Activated naive CD4-positive, alpha-beta T cell treated with anti-CD3 and anti-CD28 coated beads, Interleukin-2, amount 50 U/mL, for 24 hours (primary cell): ENCODE data around the gene CERS5.
"Not testable (repeated sequence)": the region's sequence is repeated elsewhere in the genome, so short reads cannot be mapped to it uniquely, and the experiment has no call there.

Source experiments
- H3K27ac Mint-ChIP-seq: one replicate; pipeline ENCODE4 v1.8.0; 2021; ENCODE audit warnings: mild to moderate bottlenecking, mixed read lengths
- H3K27me3 Mint-ChIP-seq: one replicate; pipeline ENCODE4 v1.8.0; 2021; ENCODE audit warnings: mixed read lengths
- H3K36me3 Mint-ChIP-seq: one replicate; pipeline ENCODE4 v1.8.0; 2021; ENCODE audit warnings: mixed read lengths
- H3K4me1 Mint-ChIP-seq: one replicate; pipeline ENCODE4 v1.8.0; 2021; ENCODE audit warnings: mixed read lengths
- H3K4me3 Mint-ChIP-seq: one replicate; pipeline ENCODE4 v1.8.0; 2021; ENCODE audit warnings: mild to moderate bottlenecking, mixed read lengths
- H3K9me3 Mint-ChIP-seq: one replicate; pipeline ENCODE4 v1.8.0; 2021; ENCODE audit warnings: mixed read lengths

Gene CERS5

DNA sequence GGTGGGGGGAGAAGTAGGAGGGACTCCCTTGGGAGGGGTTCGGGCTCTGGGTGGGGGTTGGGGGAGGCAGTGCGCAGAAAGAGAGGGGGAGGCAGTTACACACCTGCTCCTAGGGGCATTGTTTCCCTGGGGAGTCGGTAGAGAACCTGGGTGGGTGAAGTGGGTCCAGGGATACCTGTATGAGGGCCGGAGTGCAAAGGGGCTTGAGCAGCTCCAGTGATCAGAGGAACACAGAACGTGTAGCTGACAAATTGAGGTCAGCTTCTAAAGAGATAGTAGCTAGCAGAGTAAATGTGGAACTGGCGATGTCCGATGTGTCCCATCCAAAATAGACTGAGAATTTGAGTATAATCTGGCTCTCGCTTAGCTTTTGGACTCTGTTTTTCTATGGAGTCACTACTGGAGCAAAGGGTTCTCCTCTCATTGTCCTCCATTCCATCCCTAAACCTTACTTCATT is 81.5 kb downstream of the CERS5 start:
- H3K27me3 Mint-ChIP-seq, result no peaks in the 10 kb centered on the region
- peak overlapping the region; percentile 53 for H3K27ac Mint-ChIP-seq
- H3K4me3 Mint-ChIP-seq, result peak overlapping the region; percentile 88
- no peaks in the 10 kb centered on the region for H3K36me3 Mint-ChIP-seq
- no peaks in the 10 kb centered on the region for H3K9me3 Mint-ChIP-seq
- H3K4me1 Mint-ChIP-seq, result peaks cover 43% of the 10 kb centered on the region

DNA sequence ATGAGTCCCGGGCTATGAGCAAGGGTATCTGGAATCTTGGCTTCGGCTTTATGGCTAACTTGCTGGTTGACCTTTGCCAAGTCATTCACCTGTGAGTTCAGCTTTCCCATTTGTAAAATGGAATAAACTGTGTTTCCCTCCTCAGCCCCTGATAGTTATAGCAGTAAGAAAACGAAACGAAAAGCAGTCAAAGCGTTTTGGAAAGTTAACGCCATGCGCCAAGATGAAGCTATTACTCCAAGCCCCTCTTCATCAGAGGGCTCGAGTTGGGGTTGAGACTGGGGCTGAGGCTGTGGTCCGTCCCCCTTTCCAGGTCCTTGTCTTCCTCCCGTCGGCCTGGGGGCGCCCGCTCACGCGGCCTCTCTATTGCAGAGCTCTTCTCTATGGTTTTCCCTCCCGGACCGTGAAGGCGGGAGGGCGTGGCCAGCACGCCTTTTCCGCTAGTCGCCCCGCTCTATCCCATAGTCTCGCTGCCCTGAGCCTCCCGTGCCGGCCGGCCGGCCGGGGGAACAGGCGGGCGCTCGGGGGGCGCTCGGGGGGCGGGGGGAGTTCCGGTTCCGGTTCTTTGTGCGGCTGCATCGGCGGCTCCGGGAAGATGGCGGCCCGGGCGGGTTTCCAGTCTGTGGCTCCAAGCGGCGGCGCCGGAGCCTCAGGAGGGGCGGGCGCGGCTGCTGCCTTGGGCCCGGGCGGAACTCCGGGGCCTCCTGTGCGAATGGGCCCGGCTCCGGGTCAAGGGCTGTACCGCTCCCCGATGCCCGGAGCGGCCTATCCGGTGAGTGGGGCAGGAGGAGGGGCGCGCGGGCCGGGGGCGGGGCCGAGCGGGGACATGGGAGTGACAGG is 82.2 kb downstream of the CERS5 start, which contains the start of gene SMARCD1:
SMARCD1 (plus strand) TSS at position 568 of the 840 bp plus-strand sequence; CDS start at position 596, 28 bp downstream.
- Mint-ChIP-seq H3K9me3 (no peaks in the 10 kb centered on the region), H3K27me3 (no peaks in the 10 kb centered on the region), H3K36me3 (no peaks in the 10 kb centered on the region), H3K27ac (peak within 1 kb of the TSS; percentile 95), H3K4me1 (peaks cover 43% of the 10 kb centered on the region), H3K4me3 (peak within 1 kb of the TSS; percentile 93)

DNA sequence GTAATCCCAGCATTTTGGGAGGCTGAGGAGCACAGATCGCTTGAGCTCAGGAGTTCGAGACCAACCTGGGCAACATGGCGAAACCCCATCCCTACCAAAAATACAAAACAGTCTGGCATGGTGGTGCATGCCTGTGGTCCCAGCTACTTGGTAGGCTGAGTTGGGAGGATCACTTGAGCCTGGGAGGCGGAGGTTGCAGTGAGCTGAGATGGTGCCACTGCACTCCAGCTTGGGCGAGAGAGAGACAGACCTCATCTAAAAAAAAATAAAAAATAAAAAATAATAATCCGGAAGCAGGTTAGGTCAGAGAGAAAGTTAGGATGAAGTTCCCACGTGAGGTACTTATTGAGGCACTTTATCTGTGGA is 82.8 kb downstream of the CERS5 start:
- Mint-ChIP-seq H3K4me3 (peak overlapping the region; percentile 93), H3K4me1 (peaks cover 43% of the 10 kb centered on the region), H3K27ac (peak overlapping the region; percentile 95)
- not testable (repeated sequence) for H3K9me3 Mint-ChIP-seq, H3K36me3 Mint-ChIP-seq, H3K27me3 Mint-ChIP-seq

DNA sequence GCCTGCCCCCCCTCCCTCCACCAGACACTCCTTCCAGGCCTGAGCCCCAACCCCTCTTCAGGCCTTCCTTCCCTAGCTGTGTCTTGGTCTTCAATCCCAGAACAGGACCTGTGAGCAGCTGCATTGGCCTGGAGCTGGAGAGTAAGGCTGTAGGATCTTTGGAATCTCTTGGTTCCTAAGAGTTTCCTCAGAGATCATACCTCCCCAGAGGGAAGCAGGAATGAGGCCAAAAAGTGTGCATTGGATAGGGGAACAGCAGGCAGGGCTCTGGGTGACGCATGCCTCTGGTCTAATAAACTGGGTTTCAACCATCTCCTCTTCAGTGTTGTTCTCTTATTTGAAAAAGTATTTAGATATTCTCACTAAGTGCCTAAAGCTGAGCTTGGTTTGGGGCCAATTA is 83.9 kb downstream of the CERS5 start:
- Mint-ChIP-seq H3K27me3 (no peaks in the 10 kb centered on the region), H3K27ac (peak overlapping the region; percentile 88), H3K4me3 (peak overlapping the region; percentile 82), H3K36me3 (no peaks in the 10 kb centered on the region), H3K9me3 (no peaks in the 10 kb centered on the region), H3K4me1 (peaks cover 34% of the 10 kb centered on the region)

DNA sequence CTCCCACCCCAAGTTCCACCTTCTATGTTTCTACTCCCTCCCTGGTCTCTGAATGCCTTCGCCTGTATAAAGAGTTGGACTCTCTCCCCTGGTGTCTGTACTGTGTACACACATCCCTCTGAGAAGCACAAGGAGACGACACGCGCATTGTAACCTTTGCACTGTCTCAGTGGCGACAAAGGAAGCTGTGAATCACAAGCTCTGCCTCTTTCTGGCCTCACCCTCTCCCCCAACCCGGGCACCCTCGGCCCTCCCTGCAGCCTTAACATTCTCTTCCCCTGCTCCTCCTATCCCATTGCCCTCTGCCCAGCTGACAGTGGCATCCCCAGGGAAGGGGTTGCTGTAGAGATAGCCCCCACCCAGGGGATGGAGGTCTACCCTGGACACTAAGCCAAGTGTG is 84.5 kb downstream of the CERS5 start:
- Mint-ChIP-seq H3K27me3 (no peaks in the 10 kb centered on the region), H3K9me3 (no peaks in the 10 kb centered on the region), H3K4me1 (peaks cover 28% of the 10 kb centered on the region), H3K36me3 (no peaks in the 10 kb centered on the region), H3K27ac (peak overlapping the region; percentile 80), H3K4me3 (no peak overlapping the region)

DNA sequence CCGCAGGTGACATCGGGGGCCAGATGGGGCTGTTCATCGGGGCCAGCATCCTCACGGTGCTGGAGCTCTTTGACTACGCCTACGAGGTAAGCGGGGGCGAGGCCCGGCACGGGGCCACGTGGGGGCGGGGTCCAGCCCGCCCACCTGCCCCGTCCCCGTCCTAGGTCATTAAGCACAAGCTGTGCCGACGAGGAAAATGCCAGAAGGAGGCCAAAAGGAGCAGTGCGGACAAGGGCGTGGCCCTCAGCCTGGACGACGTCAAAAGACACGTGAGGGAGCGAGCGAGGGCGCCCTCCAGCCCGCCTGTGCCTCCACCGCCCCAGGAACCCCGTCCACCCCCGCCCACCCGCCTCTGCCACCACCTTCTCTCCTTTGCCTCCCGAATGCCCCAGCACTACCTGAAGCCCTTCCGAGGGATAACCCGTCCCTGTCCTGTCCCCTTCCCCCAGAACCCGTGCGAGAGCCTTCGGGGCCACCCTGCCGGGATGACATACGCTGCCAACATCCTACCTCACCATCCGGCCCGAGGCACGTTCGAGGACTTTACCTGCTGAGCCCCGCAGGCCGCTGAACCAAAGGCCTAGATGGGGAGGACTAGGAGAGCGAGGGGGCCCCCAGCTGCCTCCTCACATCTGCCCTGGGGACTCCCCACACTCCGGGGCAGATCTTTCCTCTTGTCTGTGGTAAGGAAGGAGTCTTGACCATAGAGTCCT is 85.9 kb downstream of the CERS5 start:
- no peak overlapping the region for H3K4me3 Mint-ChIP-seq
- H3K4me1 Mint-ChIP-seq, result peaks cover 19% of the 10 kb centered on the region
- H3K9me3 Mint-ChIP-seq, result no peaks in the 10 kb centered on the region
- H3K36me3 Mint-ChIP-seq, result no peaks in the 10 kb centered on the region
- H3K27ac Mint-ChIP-seq, result no peak overlapping the region
- no peaks in the 10 kb centered on the region for H3K27me3 Mint-ChIP-seq

DNA sequence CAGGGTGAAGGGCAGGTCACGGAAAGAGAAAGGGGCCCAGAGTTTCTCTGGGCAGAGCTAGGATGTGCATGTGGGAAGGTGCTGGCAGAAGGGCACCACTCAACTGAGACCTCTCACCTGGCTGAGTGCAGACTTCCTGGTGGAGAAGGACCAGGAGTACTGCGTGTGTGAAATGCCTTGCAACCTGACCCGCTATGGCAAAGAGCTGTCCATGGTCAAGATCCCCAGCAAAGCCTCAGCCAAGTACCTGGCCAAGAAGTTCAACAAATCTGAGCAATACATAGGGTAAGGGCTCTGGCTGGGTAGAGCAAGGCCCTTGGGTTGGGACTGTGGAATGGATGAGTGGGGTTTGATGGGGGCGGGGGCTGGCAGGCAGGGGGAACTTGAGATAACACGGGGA is 87.4 kb downstream of the CERS5 start:
- Mint-ChIP-seq H3K27me3 (no peaks in the 10 kb centered on the region), H3K4me1 (peaks cover 11% of the 10 kb centered on the region), H3K9me3 (no peaks in the 10 kb centered on the region), H3K27ac (no peak overlapping the region), H3K4me3 (no peak overlapping the region), H3K36me3 (no peaks in the 10 kb centered on the region)
